ENCODE measurements around the gene ARPC1B. TPM values are rescaled to one million over a fixed set of nuclear protein-coding genes. Genes with fewer than 3 reads are reported as not detected.
"Not testable (repeated sequence)": the region's sequence is repeated elsewhere in the genome, so short reads cannot be mapped to it uniquely, and the experiment has no call there.

ARPC1B gene
- total RNA-seq, 1 donor from 2014 or later: 264 TPM

GRCh38 chr7:99372275-99373090 lies 2.0 kb upstream of the ARPC1B start:
- peak overlapping the region; percentile 43 for H3K27ac Mint-ChIP-seq
- no peak for DNase-seq (ENCODE audit: low spot score)
- intact Hi-C loops (cut with micrococcal nuclease): no loop called here
- peaks cover 15% of the 10 kb centered on the region for H3K4me1 Mint-ChIP-seq (ENCODE audit: low read depth)
- no peaks in the 10 kb centered on the region for H3K9me3 Mint-ChIP-seq
- H3K36me3 Mint-ChIP-seq (ENCODE audit: low read depth): peaks cover 14% of the 10 kb centered on the region
- H3K4me3 Mint-ChIP-seq (ENCODE audit: low read depth): peak overlapping the region; percentile 75
- no peaks in the 10 kb centered on the region for H3K27me3 Mint-ChIP-seq (ENCODE audit: low read depth)

- peaks cover 23% of the 10 kb centered on the region for H3K36me3 Mint-ChIP-seq (ENCODE audit: low read depth)
- H3K27me3 Mint-ChIP-seq (ENCODE audit: low read depth): no peaks in the 10 kb centered on the region
- DNase-seq (ENCODE audit: low spot score): no peak
- H3K27ac Mint-ChIP-seq: peak overlapping the region; percentile 62
- intact Hi-C loops (cut with micrococcal nuclease): loop anchor here (1.0 to 2.0 kb wide), 2 partner anchors 19 to 35 kb away; partner anchors contain the start of genes BUD31 and PDAP1
- H3K4me1 Mint-ChIP-seq (ENCODE audit: low read depth): peaks cover 20% of the 10 kb centered on the region
- peak overlapping the region; percentile 78 for H3K4me3 Mint-ChIP-seq (ENCODE audit: low read depth)
- H3K9me3 Mint-ChIP-seq: no peaks in the 10 kb centered on the region
Observed at GRCh38 chr7:99373091-99374066, 1.2 kb upstream of the ARPC1B start.

- intact Hi-C loops (cut with micrococcal nuclease): loop anchor here (2.0 kb wide), 1 partner anchor 18 kb away; no protein-coding TSS in a partner anchor
- DNase-seq (ENCODE audit: low spot score): peak; percentile 68
- Mint-ChIP-seq H3K27me3 (ENCODE audit: low read depth) (no peaks in the 10 kb centered on the region), H3K4me3 (ENCODE audit: low read depth) (peak overlapping the region; percentile 81), H3K36me3 (ENCODE audit: low read depth) (peaks cover 33% of the 10 kb centered on the region), H3K9me3 (no peaks in the 10 kb centered on the region), H3K4me1 (ENCODE audit: low read depth) (peaks cover 29% of the 10 kb centered on the region), H3K27ac (peak overlapping the region; percentile 71)
Observed at GRCh38 chr7:99375070-99375807, 709 bp downstream of the ARPC1B start.

GRCh38 chr7:99379043-99379577 lies 4.6 kb downstream of the ARPC1B start:
- peak overlapping the region; percentile 90 for H3K27ac Mint-ChIP-seq
- DNase-seq (ENCODE audit: low spot score): no peak
- peaks cover 40% of the 10 kb centered on the region for H3K4me1 Mint-ChIP-seq (ENCODE audit: low read depth)
- H3K36me3 Mint-ChIP-seq (ENCODE audit: low read depth): peaks cover 53% of the 10 kb centered on the region
- H3K27me3 Mint-ChIP-seq (ENCODE audit: low read depth): no peaks in the 10 kb centered on the region
- intact Hi-C loops (cut with micrococcal nuclease): no loop called here
- peak overlapping the region; percentile 82 for H3K4me3 Mint-ChIP-seq (ENCODE audit: low read depth)
- H3K9me3 Mint-ChIP-seq: no peaks in the 10 kb centered on the region

GRCh38 chr7:99379693-99380031 lies 5.1 kb downstream of the ARPC1B start:
- not testable (repeated sequence) for DNase-seq (ENCODE audit: low spot score); H3K27me3 Mint-ChIP-seq (ENCODE audit: low read depth); H3K9me3 Mint-ChIP-seq
- peak overlapping the region; percentile 82 for H3K4me3 Mint-ChIP-seq (ENCODE audit: low read depth)
- peaks cover 40% of the 10 kb centered on the region for H3K4me1 Mint-ChIP-seq (ENCODE audit: low read depth)
- intact Hi-C loops (cut with micrococcal nuclease): loop anchor here (2.0 kb wide), 2 partner anchors 49 to 59 kb away; partner anchors contain the start of genes CPSF4 and PTCD1
- peaks cover 53% of the 10 kb centered on the region for H3K36me3 Mint-ChIP-seq (ENCODE audit: low read depth)
- peak overlapping the region; percentile 90 for H3K27ac Mint-ChIP-seq

GRCh38 chr7:99380032-99380822 lies 5.7 kb downstream of the ARPC1B start:
- Mint-ChIP-seq H3K36me3 (ENCODE audit: low read depth) (peaks cover 53% of the 10 kb centered on the region), H3K9me3 (no peaks in the 10 kb centered on the region), H3K27ac (peak overlapping the region; percentile 90), H3K4me1 (ENCODE audit: low read depth) (peaks cover 40% of the 10 kb centered on the region), H3K4me3 (ENCODE audit: low read depth) (peak overlapping the region; percentile 82), H3K27me3 (ENCODE audit: low read depth) (no peaks in the 10 kb centered on the region)
- intact Hi-C loops (cut with micrococcal nuclease): loop anchor here (2.0 kb wide), 2 partner anchors 49 to 59 kb away; partner anchors contain the start of genes CPSF4 and PTCD1
- DNase-seq (ENCODE audit: low spot score): no peak

- H3K4me1 Mint-ChIP-seq (ENCODE audit: low read depth): peaks cover 40% of the 10 kb centered on the region
- H3K36me3 Mint-ChIP-seq (ENCODE audit: low read depth): peaks cover 55% of the 10 kb centered on the region
Observed at GRCh38 chr7:99380823-99381663, 6.5 kb downstream of the ARPC1B start.

GRCh38 chr7:99381664-99382075 lies 7.1 kb downstream of the ARPC1B start:
- H3K4me1 Mint-ChIP-seq (ENCODE audit: low read depth): peaks cover 39% of the 10 kb centered on the region
- peak overlapping the region; percentile 82 for H3K4me3 Mint-ChIP-seq (ENCODE audit: low read depth)
- peaks cover 60% of the 10 kb centered on the region for H3K36me3 Mint-ChIP-seq (ENCODE audit: low read depth)
- peak overlapping the region; percentile 90 for H3K27ac Mint-ChIP-seq
- DNase-seq (ENCODE audit: low spot score): no peak
- H3K9me3 Mint-ChIP-seq: no peaks in the 10 kb centered on the region
- no peaks in the 10 kb centered on the region for H3K27me3 Mint-ChIP-seq (ENCODE audit: low read depth)
- intact Hi-C loops (cut with micrococcal nuclease): loop anchor here (1.0 to 2.0 kb wide), 3 partner anchors 27 to 57 kb away; partner anchors contain the start of genes BUD31, CPSF4, PDAP1 and PTCD1

More at GRCh38 chr7:99380823-99381663, 6.5 kb downstream of the ARPC1B start:
- intact Hi-C loops (cut with micrococcal nuclease): loop anchor here (1.0 to 2.0 kb wide), 3 partner anchors 27 to 58 kb away; partner anchors contain the start of genes BUD31, CPSF4, PDAP1 and PTCD1
- no peaks in the 10 kb centered on the region for H3K27me3 Mint-ChIP-seq (ENCODE audit: low read depth)
- peak overlapping the region; percentile 82 for H3K4me3 Mint-ChIP-seq (ENCODE audit: low read depth)
- H3K27ac Mint-ChIP-seq: peak overlapping the region; percentile 90
- H3K9me3 Mint-ChIP-seq: no peaks in the 10 kb centered on the region
- peak; percentile 85 for DNase-seq (ENCODE audit: low spot score)

GRCh38 chr7:99383203-99383602 lies 8.7 kb downstream of the ARPC1B start:
- Mint-ChIP-seq H3K27me3 (ENCODE audit: low read depth) (no peaks in the 10 kb centered on the region), H3K4me1 (ENCODE audit: low read depth) (peaks cover 31% of the 10 kb centered on the region), H3K9me3 (no peaks in the 10 kb centered on the region), H3K36me3 (ENCODE audit: low read depth) (peaks cover 59% of the 10 kb centered on the region), H3K4me3 (ENCODE audit: low read depth) (no peak overlapping the region), H3K27ac (peak overlapping the region; percentile 76)
- intact Hi-C loops (cut with micrococcal nuclease): no loop called here
- DNase-seq (ENCODE audit: low spot score): no peak

- peak overlapping the region; percentile 76 for H3K27ac Mint-ChIP-seq
- H3K4me1 Mint-ChIP-seq (ENCODE audit: low read depth): peaks cover 31% of the 10 kb centered on the region
- peaks cover 61% of the 10 kb centered on the region for H3K36me3 Mint-ChIP-seq (ENCODE audit: low read depth)
- no peak overlapping the region for H3K4me3 Mint-ChIP-seq (ENCODE audit: low read depth)
- intact Hi-C loops (cut with micrococcal nuclease): no loop called here
- DNase-seq (ENCODE audit: low spot score): no peak
- H3K27me3 Mint-ChIP-seq (ENCODE audit: low read depth): no peaks in the 10 kb centered on the region
- H3K9me3 Mint-ChIP-seq: no peaks in the 10 kb centered on the region
Observed at GRCh38 chr7:99383791-99384370, 9.4 kb downstream of the ARPC1B start.
